ENCODE results near the gene NXNL1. TPM values are rescaled to one million over a fixed set of nuclear protein-coding genes. Genes with fewer than 3 reads are reported as not detected.

The NXNL1 gene
- total and polyA plus RNA-seq, 3 experiments from 2014 or later: not detected

GRCh38 chr19:17466487-17466850 lies 5.7 kb upstream of the NXNL1 start:
- Mint-ChIP-seq H3K4me3 (peak overlapping the region in 1 of 7 donors; percentile 9), H3K4me1 (peaks cover 19 to 23% (median 21%) of the 10 kb centered on the region in 3 donors), H3K27me3 (peaks cover 0 to 2% of the 10 kb centered on the region in 2 donors), H3K9me3 (no peaks in the 10 kb centered on the region), H3K27ac (peak overlapping the region in 1 of 8 donors; percentile 32), H3K36me3 (peaks cover 0 to 3% (median 0%) of the 10 kb centered on the region in 3 donors)
- CTCF ChIA-PET: interaction anchor here (0.6 to 2.8 kb wide), 10 partner anchors 12 to 341 kb away, joined by 3 to 9 read pairs (median 4); no protein-coding TSS in a partner anchor
- POLR2A ChIA-PET: interaction anchor here (0.6 kb wide), 2 partner anchors 346 to 1391 kb away, joined by 4 to 5 read pairs; no protein-coding TSS in a partner anchor
- H3K4me1 ChIP-seq (ENCODE audit: insufficient read depth, low read length): peaks cover 22% of the 10 kb centered on the region
- DNase-seq: no peak
- no peaks in the 10 kb centered on the region for H3K36me3 ChIP-seq (ENCODE audit: insufficient read depth, low read length)
- no peak overlapping the region for H3K27ac ChIP-seq (ENCODE audit: low read depth, low read length)
- H3K9me3 ChIP-seq (ENCODE audit: low read length): no peaks in the 10 kb centered on the region
- H3K4me3 ChIP-seq (ENCODE audit: low read length): no peak overlapping the region
- no peaks in the 10 kb centered on the region for H3K27me3 ChIP-seq (ENCODE audit: insufficient read depth, low read length, poor library complexity, severe bottlenecking)

GRCh38 chr19:17458970-17459369 lies 1.8 kb downstream of the NXNL1 start:
- no peaks in the 10 kb centered on the region for H3K9me3 ChIP-seq (ENCODE audit: low read length)
- no peak for DNase-seq
- Mint-ChIP-seq H3K9me3 (no peaks in the 10 kb centered on the region), H3K4me3 (no peak overlapping the region), H3K4me1 (peaks cover 0 to 4% (median 0%) of the 10 kb centered on the region in 3 donors), H3K36me3 (no peaks in the 10 kb centered on the region), H3K27me3 (peaks cover 36 to 47% of the 10 kb centered on the region in 2 donors), H3K27ac (peak overlapping the region in 1 of 8 donors; percentile 2)
- CTCF ChIA-PET: interaction anchor here (1.0 kb wide), 2 partner anchors 10 to 101 kb away, joined by 3 read pairs; no protein-coding TSS in a partner anchor
- POLR2A ChIA-PET: no interaction called here
- no peaks in the 10 kb centered on the region for H3K4me1 ChIP-seq (ENCODE audit: insufficient read depth, low read length)
- H3K27ac ChIP-seq (ENCODE audit: low read depth, low read length): no peak overlapping the region
- no peak overlapping the region for H3K4me3 ChIP-seq (ENCODE audit: low read length)
- H3K27me3 ChIP-seq (ENCODE audit: insufficient read depth, low read length, poor library complexity, severe bottlenecking): peaks cover 10% of the 10 kb centered on the region
- H3K36me3 ChIP-seq (ENCODE audit: insufficient read depth, low read length): no peaks in the 10 kb centered on the region

GRCh38 chr19:17457616-17458015 lies 3.1 kb downstream of the NXNL1 start:
- H3K27me3 Mint-ChIP-seq: peaks cover 42 to 55% of the 10 kb centered on the region in 2 donors
- Histone ChIP-seq H3K27me3 (ENCODE audit: insufficient read depth, low read length, poor library complexity, severe bottlenecking) (peaks cover 13% of the 10 kb centered on the region), H3K36me3 (ENCODE audit: insufficient read depth, low read length) (no peaks in the 10 kb centered on the region), H3K9me3 (ENCODE audit: low read length) (no peaks in the 10 kb centered on the region), H3K4me3 (ENCODE audit: low read length) (no peak overlapping the region), H3K27ac (ENCODE audit: low read depth, low read length) (no peak overlapping the region), H3K4me1 (ENCODE audit: insufficient read depth, low read length) (no peaks in the 10 kb centered on the region)
- H3K27ac Mint-ChIP-seq: no peak overlapping the region
- no peak for DNase-seq
- ChIA-PET CTCF (no interaction called here), POLR2A (no interaction called here)
- H3K9me3 Mint-ChIP-seq: no peaks in the 10 kb centered on the region
- H3K4me1 Mint-ChIP-seq: peaks cover 4 to 8% (median 4%) of the 10 kb centered on the region in 3 donors
- H3K36me3 Mint-ChIP-seq: no peaks in the 10 kb centered on the region
- no peak overlapping the region for H3K4me3 Mint-ChIP-seq

- Mint-ChIP-seq H3K27ac (no peak overlapping the region), H3K36me3 (no peaks in the 10 kb centered on the region), H3K4me3 (no peak overlapping the region), H3K4me1 (peaks cover 4 to 8% (median 4%) of the 10 kb centered on the region in 3 donors), H3K9me3 (no peaks in the 10 kb centered on the region), H3K27me3 (peaks cover 47 to 57% of the 10 kb centered on the region in 2 donors)
- Histone ChIP-seq H3K27me3 (ENCODE audit: insufficient read depth, low read length, poor library complexity, severe bottlenecking) (peaks cover 13% of the 10 kb centered on the region), H3K27ac (ENCODE audit: low read depth, low read length) (no peak overlapping the region), H3K9me3 (ENCODE audit: low read length) (no peaks in the 10 kb centered on the region), H3K4me3 (ENCODE audit: low read length) (no peak overlapping the region), H3K36me3 (ENCODE audit: insufficient read depth, low read length) (no peaks in the 10 kb centered on the region), H3K4me1 (ENCODE audit: insufficient read depth, low read length) (no peaks in the 10 kb centered on the region)
- ChIA-PET POLR2A (no interaction called here), CTCF (no interaction called here)
- DNase-seq: no peak
Measured at GRCh38 chr19:17456127-17456526, 4.6 kb downstream of the NXNL1 start.

- Mint-ChIP-seq H3K36me3 (no peaks in the 10 kb centered on the region), H3K4me3 (no peak overlapping the region), H3K27ac (no peak overlapping the region), H3K4me1 (peaks cover 4 to 8% (median 4%) of the 10 kb centered on the region in 3 donors), H3K9me3 (no peaks in the 10 kb centered on the region), H3K27me3 (peaks cover 47 to 61% of the 10 kb centered on the region in 2 donors)
- CTCF ChIA-PET: no interaction called here
- no peaks in the 10 kb centered on the region for H3K36me3 ChIP-seq (ENCODE audit: insufficient read depth, low read length)
- peaks cover under 1% of the 10 kb centered on the region for H3K4me1 ChIP-seq (ENCODE audit: insufficient read depth, low read length)
- H3K9me3 ChIP-seq (ENCODE audit: low read length): no peaks in the 10 kb centered on the region
- no peak overlapping the region for H3K27ac ChIP-seq (ENCODE audit: low read depth, low read length)
- H3K27me3 ChIP-seq (ENCODE audit: insufficient read depth, low read length, poor library complexity, severe bottlenecking): peaks cover 13% of the 10 kb centered on the region
- no peak overlapping the region for H3K4me3 ChIP-seq (ENCODE audit: low read length)
- DNase-seq: no peak
- POLR2A ChIA-PET: interaction anchor here (0.5 kb wide), 1 partner anchor 63 kb away, joined by 3 read pairs; no protein-coding TSS in a partner anchor
Measured at GRCh38 chr19:17455308-17456123, 5.2 kb downstream of the NXNL1 start.

GRCh38 chr19:17454576-17455071 lies 6.1 kb downstream of the NXNL1 start:
- DNase-seq: no peak
- Mint-ChIP-seq H3K27me3 (peaks cover 48 to 61% of the 10 kb centered on the region in 2 donors), H3K4me3 (no peak overlapping the region), H3K36me3 (no peaks in the 10 kb centered on the region), H3K9me3 (no peaks in the 10 kb centered on the region), H3K27ac (no peak overlapping the region), H3K4me1 (peaks cover 7 to 15% (median 8%) of the 10 kb centered on the region in 3 donors)
- POLR2A ChIA-PET: interaction anchor here (0.5 kb wide), 1 partner anchor 63 kb away, joined by 3 read pairs; no protein-coding TSS in a partner anchor
- peaks cover 17% of the 10 kb centered on the region for H3K27me3 ChIP-seq (ENCODE audit: insufficient read depth, low read length, poor library complexity, severe bottlenecking)
- CTCF ChIA-PET: interaction anchor here (0.9 to 1.3 kb wide), 2 partner anchors 11 to 42 kb away, joined by 3 to 4 read pairs; no protein-coding TSS in a partner anchor
- no peak overlapping the region for H3K27ac ChIP-seq (ENCODE audit: low read depth, low read length)
- H3K4me3 ChIP-seq (ENCODE audit: low read length): no peak overlapping the region
- H3K36me3 ChIP-seq (ENCODE audit: insufficient read depth, low read length): no peaks in the 10 kb centered on the region
- H3K4me1 ChIP-seq (ENCODE audit: insufficient read depth, low read length): peaks cover 5% of the 10 kb centered on the region
- no peaks in the 10 kb centered on the region for H3K9me3 ChIP-seq (ENCODE audit: low read length)

DNA sequence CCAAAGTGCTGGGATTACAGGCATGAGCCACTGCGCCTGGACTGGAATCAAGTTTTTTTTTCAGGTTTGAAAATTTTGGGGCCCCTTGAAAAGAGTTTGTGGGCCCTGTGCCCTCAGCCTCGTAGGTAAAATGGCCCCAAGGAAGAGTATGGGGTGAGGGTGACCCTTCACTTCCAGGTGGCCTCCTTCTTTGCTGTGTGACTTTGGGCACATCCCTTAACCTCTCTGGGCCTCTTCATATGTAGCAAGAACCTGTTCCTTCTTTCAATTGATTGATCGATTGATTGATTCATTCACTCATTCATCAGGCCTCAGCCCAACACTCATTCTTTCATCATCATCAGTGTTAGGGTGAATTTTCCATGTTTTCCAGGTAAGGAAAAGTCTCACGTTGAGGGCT lies 8.9 kb downstream of the NXNL1 start:
- POLR2A ChIA-PET: no interaction called here
- CTCF ChIA-PET: no interaction called here
- peaks cover 15% of the 10 kb centered on the region for H3K27me3 ChIP-seq (ENCODE audit: insufficient read depth, low read length, poor library complexity, severe bottlenecking)

More for the DNA sequence above, 8.9 kb downstream of the NXNL1 start:
- Mint-ChIP-seq H3K27ac (no peak overlapping the region), H3K36me3 (no peaks in the 10 kb centered on the region), H3K4me1 (peaks cover 11 to 15% (median 14%) of the 10 kb centered on the region in 3 donors), H3K27me3 (peaks cover 42 to 50% of the 10 kb centered on the region in 2 donors), H3K9me3 (no peaks in the 10 kb centered on the region), H3K4me3 (no peak overlapping the region)
- H3K4me3 ChIP-seq (ENCODE audit: low read length): no peak overlapping the region
- H3K9me3 ChIP-seq (ENCODE audit: low read length): no peaks in the 10 kb centered on the region
- H3K4me1 ChIP-seq (ENCODE audit: insufficient read depth, low read length): peaks cover 5% of the 10 kb centered on the region
- no peak overlapping the region for H3K27ac ChIP-seq (ENCODE audit: low read depth, low read length)
- no peak for DNase-seq
- H3K36me3 ChIP-seq (ENCODE audit: insufficient read depth, low read length): no peaks in the 10 kb centered on the region
